Measurements from ENCODE around the gene PELI1. TPM values are rescaled to one million over a fixed set of nuclear protein-coding genes. Genes with fewer than 3 reads are reported as not detected.
A peak's percentile ranks its signal among the peaks of the same experiment; 100 is the strongest.

Gene PELI1
- total and polyA plus RNA-seq, 2 donors (not counting 3 experiments of a cell fraction or from before 2014, with no cell fraction given), result 14.2 to 30.9 TPM

DNA sequence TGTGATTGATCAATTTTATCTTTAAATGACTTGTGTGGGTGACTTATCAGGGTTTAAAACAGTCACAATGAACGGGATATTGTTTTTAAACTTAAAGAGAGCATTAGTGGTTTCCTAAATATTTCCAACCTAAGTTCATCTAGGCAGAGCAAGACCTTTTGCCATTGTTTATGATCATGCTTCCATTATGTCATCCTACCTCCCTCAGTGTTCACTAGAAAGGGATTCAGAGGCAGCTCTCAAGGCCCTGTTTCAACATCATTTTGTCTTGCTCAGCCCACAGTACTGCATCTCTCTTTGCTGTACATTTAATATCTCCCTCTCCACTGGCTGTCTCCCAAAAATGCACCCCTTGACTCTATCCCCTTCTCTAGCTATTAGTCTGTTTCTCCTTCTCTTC, 21.5 kb upstream of the PELI1 start:
- Histone ChIP-seq H3K9me1 (replicated peaks; ENCODE audit: control insufficient read depth, extremely low read depth, insufficient read depth, low read length) (no peaks in the 10 kb centered on the region), H2AFZ (ENCODE audit: low read depth, low read length) (no peak overlapping the region), H3K4me1 (ENCODE audit: control insufficient read depth, extremely low read depth, insufficient read depth, low read length) (no peaks in the 10 kb centered on the region), H3K79me2 (ENCODE audit: control insufficient read depth, insufficient read depth, low read length) (no peaks in the 10 kb centered on the region), H3K27me3 (ENCODE audit: control insufficient read depth in 2 of 2, insufficient read depth in 2 of 2, low read length in 2 of 2) (no peaks in the 10 kb centered on the region), H4K20me1 (replicated peaks; ENCODE audit: control insufficient read depth, extremely low read depth, insufficient read depth, low read length) (no peaks in the 10 kb centered on the region), H3K9ac (replicated peaks; ENCODE audit: extremely low read depth, insufficient read depth, low read length) (no peak overlapping the region), H3K9me3 (replicated peaks; ENCODE audit: control insufficient read depth, insufficient read depth, low read length) (no peaks in the 10 kb centered on the region), H3K4me3 (replicated peaks in 1 of 3; ENCODE audit: insufficient read depth in 1 of 3, low read depth in 1 of 3, low read length in 3 of 3) (no peak overlapping the region), H3K36me3 (ENCODE audit: control insufficient read depth in 2 of 2, extremely low read depth in 1 of 2, insufficient read depth in 2 of 2, low read length in 2 of 2) (no peaks in the 10 kb centered on the region), H3K27ac (ENCODE audit: insufficient read depth, low read depth, low read length) (no peak overlapping the region), H3K4me2 (ENCODE audit: insufficient read depth, low read length) (no peak overlapping the region)
- ChIA-PET CTCF (interaction anchor here (0.8 kb wide), 1 partner anchor 165 kb away, joined by 3 read pairs; no protein-coding TSS in a partner anchor), POLR2A (no interaction called here)
- BruUV-seq (replicated peaks), result no TSS peak
- intact Hi-C loops (cut with micrococcal nuclease) (no loop called here), dilution Hi-C loops (cut with MboI; ENCODE audit: extremely low pct_ligation_motif_present, low sequenced_read_pairs) (no loop called here)
- TF ChIP-seq EZH2 (IDR thresholded peaks at IDR 0.05; ENCODE audit: borderline replicate concordance, low read depth, low read length, severe bottlenecking) (no peak), POLR2A (IDR thresholded peaks at IDR 0.05; ENCODE audit: low read depth, low read length) (no peak), JUN (IDR thresholded peaks at IDR 0.05; ENCODE audit: borderline replicate concordance, insufficient read depth, insufficient read length, low read depth) (no peak), GATA2 (IDR thresholded peaks at IDR 0.05; ENCODE audit: insufficient read depth, insufficient read length, low read depth, low read length) (no peak), POLR2AphosphoS5 (IDR thresholded peaks at IDR 0.05; ENCODE audit: insufficient read depth, low read depth, low read length) (no peak), MYC (IDR thresholded peaks at IDR 0.05; ENCODE audit: low read depth, low read length) (no peak), FOS (IDR thresholded peaks at IDR 0.05; ENCODE audit: borderline replicate concordance, insufficient read depth, low read length) (no peak)
- TF ChIP-seq, protein P1, sequence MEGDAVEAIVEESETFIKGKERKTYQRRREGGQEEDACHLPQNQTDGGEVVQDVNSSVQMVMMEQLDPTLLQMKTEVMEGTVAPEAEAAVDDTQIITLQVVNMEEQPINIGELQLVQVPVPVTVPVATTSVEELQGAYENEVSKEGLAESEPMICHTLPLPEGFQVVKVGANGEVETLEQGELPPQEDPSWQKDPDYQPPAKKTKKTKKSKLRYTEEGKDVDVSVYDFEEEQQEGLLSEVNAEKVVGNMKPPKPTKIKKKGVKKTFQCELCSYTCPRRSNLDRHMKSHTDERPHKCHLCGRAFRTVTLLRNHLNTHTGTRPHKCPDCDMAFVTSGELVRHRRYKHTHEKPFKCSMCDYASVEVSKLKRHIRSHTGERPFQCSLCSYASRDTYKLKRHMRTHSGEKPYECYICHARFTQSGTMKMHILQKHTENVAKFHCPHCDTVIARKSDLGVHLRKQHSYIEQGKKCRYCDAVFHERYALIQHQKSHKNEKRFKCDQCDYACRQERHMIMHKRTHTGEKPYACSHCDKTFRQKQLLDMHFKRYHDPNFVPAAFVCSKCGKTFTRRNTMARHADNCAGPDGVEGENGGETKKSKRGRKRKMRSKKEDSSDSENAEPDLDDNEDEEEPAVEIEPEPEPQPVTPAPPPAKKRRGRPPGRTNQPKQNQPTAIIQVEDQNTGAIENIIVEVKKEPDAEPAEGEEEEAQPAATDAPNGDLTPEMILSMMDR (IDR thresholded peaks at IDR 0.05; ENCODE audit: extremely low read depth in 1 of 2, insufficient read depth in 1 of 2, low read depth in 1 of 2, low read length in 2 of 2), result no peak
- TF ChIP-seq, protein P2, sequence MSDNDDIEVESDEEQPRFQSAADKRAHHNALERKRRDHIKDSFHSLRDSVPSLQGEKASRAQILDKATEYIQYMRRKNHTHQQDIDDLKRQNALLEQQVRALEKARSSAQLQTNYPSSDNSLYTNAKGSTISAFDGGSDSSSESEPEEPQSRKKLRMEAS (IDR thresholded peaks at IDR 0.05; ENCODE audit: insufficient read depth, insufficient read length), result no peak
- FAIRE-seq, result peak; percentile 67
- DNase-seq (ENCODE audit: low read depth, low spot score), result no peak
